ENCODE data around the gene VPS39. TPM values are rescaled to one million over a fixed set of nuclear protein-coding genes. Genes with fewer than 3 reads are reported as not detected.

VPS39 gene
- total and polyA plus RNA-seq, 2 of the 8 experiments (the other 6 are each of a cell fraction or from before 2014, with no cell fraction given), result 34.4 to 36.6 TPM

DNA sequence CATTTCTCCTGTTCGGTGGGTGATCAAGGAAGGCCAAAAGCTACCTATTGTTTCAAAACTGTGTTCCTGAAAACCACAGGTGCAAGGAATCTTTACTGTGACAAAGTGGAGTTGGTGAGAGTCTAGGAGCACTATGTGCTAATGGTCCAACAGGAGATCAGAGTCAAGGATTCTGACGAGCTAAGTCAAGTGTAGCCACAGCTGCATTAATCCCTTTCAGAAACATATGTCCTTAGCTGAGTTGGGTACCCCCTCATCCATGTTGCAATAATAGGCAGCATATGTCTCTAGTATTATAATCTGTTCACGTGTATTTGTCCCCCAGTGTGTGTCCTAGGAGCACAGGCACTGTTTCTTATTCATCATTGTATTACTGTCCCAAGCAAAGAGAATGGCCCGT is 1.7 kb downstream of the VPS39 start (continued):
- TF ChIP-seq TBP (IDR thresholded peaks at IDR 0.05; ENCODE audit: low read depth, low read length) (no peak), NRF1 (IDR thresholded peaks at IDR 0.05; ENCODE audit: low read depth, low read length) (no peak), POLR2AphosphoS5 (IDR thresholded peaks at IDR 0.05; ENCODE audit: low read depth, low read length) (no peak), RNF2 (IDR thresholded peaks at IDR 0.05; ENCODE audit: borderline replicate concordance, low read depth, low read length, missing control alignments, poor library complexity, severe bottlenecking) (no peak), SP2 (IDR thresholded peaks at IDR 0.05; ENCODE audit: low read length) (no peak), EP300 (IDR thresholded peaks at IDR 0.05; ENCODE audit: borderline replicate concordance in 1 of 2, low read depth in 2 of 2, low read length in 2 of 2) (no peak), SIN3A (conservative IDR thresholded peaks at IDR 0.05 in 1 of 2, IDR thresholded peaks at IDR 0.05 in 1 of 2; ENCODE audit: low read depth in 1 of 2, low read length in 2 of 2) (no peak)
